K562 (cell line): ENCODE data around the gene EIF4E. TPM values are rescaled to one million over a fixed set of nuclear protein-coding genes. Genes with fewer than 3 reads are reported as not detected.
A peak's percentile ranks its signal among the peaks of the same experiment; 100 is the strongest.

Source experiments
- ATAC-seq: fragments of 200-7000 bp; cut with Tn5 transposase; 3 replicates; pipeline ENCODE4 v1.9.1; 2020; ENCODE audit warnings: moderate library complexity
- BruUV-seq: library from RNA; stranded (reverse); fragments of 400-500 nt; replicated peaks from 2 replicates; lab custom pipeline; 2021; lab: Mats Ljungman, UMichigan
- CTCF ChIA-PET: fragments of 300-600 bp; formaldehyde crosslinking; extraction: SDS; loops from one replicate; lab custom pipeline; 2021; ENCODE audit warnings: low intra/inter-chr PET ratio; lab: Yijun Ruan, JAX
- POLR2A ChIA-PET: fragments of 300-600, 350-650 bp; sonication (Branson Sonifier 250); formaldehyde crosslinking; extraction: SDS; loops from one replicate; lab custom pipeline; 2021; ENCODE audit warnings: antibody characterized with exemption, inconsistent platforms; lab: Yijun Ruan, JAX
- DNase-seq, 4 experiments: peaks; one replicate each; pipeline versions ENCODE4 v3.0.0 to v3.0.0-alpha.2; 2011 to 2018; ENCODE audit warnings: low spot score in 3 of 4, mixed read lengths in 3 of 4; ENCODE audit errors: extremely low read depth in 1 of 4
- FAIRE-seq: peaks from 2 replicates; lab custom pipeline; 2011; peaks lifted over from hg19 to GRCh38; lab: Jason Lieb, UNC
- H2AFZ ChIP-seq: 2 replicates; pipeline ENCODE4 v1.6.0; 2011; ENCODE audit warnings: low read depth, low read length, control low read depth, inconsistent platforms
- H3K27ac ChIP-seq: fragments of 200-600 bp; 3 replicates; pipeline ENCODE4 v1.8.0; 2011; ENCODE audit warnings: low read depth, mild to moderate bottlenecking, control low read depth, inconsistent platforms, low read length, moderate library complexity, mixed read lengths; ENCODE audit errors: extremely low read depth
- H3K27me3 ChIP-seq, 2 experiments: fragments of 300-600 bp in 1 of 2; 2 replicates in 1 of 2; 3 replicates in 1 of 2; pipeline versions ENCODE4 v1.6.0 to v1.8.0; 2011; ENCODE audit warnings: inconsistent platforms in 2 of 2, low read length in 2 of 2, mild to moderate bottlenecking in 1 of 2, mixed read lengths in 1 of 2, moderate library complexity in 1 of 2; ENCODE audit not compliant: control insufficient read depth in 2 of 2, insufficient read depth in 2 of 2
- H3K36me3 ChIP-seq: fragments of 300-600 bp; 3 replicates; pipeline ENCODE4 v1.8.0; 2011; ENCODE audit warnings: mild to moderate bottlenecking, low read length, inconsistent platforms; ENCODE audit not compliant: control insufficient read depth, insufficient read depth
- H3K4me1 ChIP-seq, 2 experiments: fragments of 200-600 bp in 1 of 2; replicated peaks in 1 of 2; 2 replicates in 1 of 2; 3 replicates in 1 of 2; pipeline versions ENCODE4 v1.5.1 to v1.8.0; 2011; ENCODE audit warnings: inconsistent platforms in 2 of 2, low read length in 2 of 2, mild to moderate bottlenecking in 1 of 2, mixed read lengths in 1 of 2, moderate library complexity in 1 of 2; ENCODE audit not compliant: control insufficient read depth in 2 of 2, insufficient read depth in 2 of 2
- H3K4me2 ChIP-seq: 2 replicates; pipeline ENCODE4 v1.6.1; 2011; ENCODE audit warnings: low read length, control low read depth, inconsistent platforms, mixed read lengths; ENCODE audit not compliant: insufficient read depth
- H3K4me3 ChIP-seq: fragments of 200-600 bp; sonication (generic), shearing (Covaris generic); 2 replicates; pipeline ENCODE4 v1.5.1; 2016; ENCODE audit warnings: control low read depth, inconsistent platforms
- H3K79me2 ChIP-seq: fragments of 200-600 bp; 3 replicates; pipeline ENCODE4 v1.8.0; 2011; ENCODE audit warnings: low read length, inconsistent platforms; ENCODE audit not compliant: control insufficient read depth, insufficient read depth
- H3K9ac ChIP-seq, 2 experiments: 2 replicates each; pipeline versions ENCODE4 v1.6.0 to v1.6.1; 2011; ENCODE audit warnings: low read depth in 2 of 2, low read length in 2 of 2, control low read depth in 1 of 2, inconsistent platforms in 1 of 2, mild to moderate bottlenecking in 1 of 2, mixed read lengths in 1 of 2; ENCODE audit not compliant: insufficient read depth in 1 of 2
- H3K9me1 ChIP-seq: one replicate; pipeline ENCODE4 v1.6.0; 2011; ENCODE audit warnings: inconsistent platforms, mild to moderate bottlenecking, low read length, moderate library complexity; ENCODE audit not compliant: control insufficient read depth, insufficient read depth
- H3K9me3 ChIP-seq: replicated peaks from 2 replicates; pipeline ENCODE4 v1.5.1; 2011; ENCODE audit warnings: low read depth, low read length, inconsistent platforms; ENCODE audit not compliant: control insufficient read depth, insufficient read depth
- H4K20me1 ChIP-seq: replicated peaks from 2 replicates; pipeline ENCODE4 v1.6.1; 2011; ENCODE audit warnings: low read length, inconsistent platforms, mixed read lengths; ENCODE audit not compliant: control insufficient read depth, insufficient read depth
- ADNP ChIP-seq: fragments of 200-800 bp; sonication (Bioruptor generic); IDR thresholded peaks from 2 replicates; pipeline ENCODE4 v1.6.1; 2016; ENCODE audit warnings: missing genetic modification characterization, missing compliant biosample characterization
- C11orf30 ChIP-seq: fragments of 450-650 bp; IDR thresholded peaks from 2 replicates; pipeline ENCODE4 v1.6.1; 2016; ENCODE audit warnings: low read depth, mild to moderate bottlenecking
- CBFA2T2 ChIP-seq: fragments of 450-650 bp; conservative IDR thresholded peaks from 2 replicates; pipeline ENCODE4 v1.6.1; 2017; ENCODE audit warnings: mild to moderate bottlenecking
- CBX1 ChIP-seq: sonication (generic); IDR thresholded peaks from 2 replicates; pipeline ENCODE4 v1.6.1; 2016; ENCODE audit warnings: antibody characterized with exemption, low read depth, mild to moderate bottlenecking
- CEBPB ChIP-seq: fragments of 450-650 bp; IDR thresholded peaks from 2 replicates; pipeline ENCODE4 v1.6.1; 2016; ENCODE audit warnings: missing genetic modification characterization, missing compliant biosample characterization
- FOXM1 ChIP-seq, 2 experiments: fragments of 450-650 bp in 1 of 2; sonication (generic) in 1 of 2; formaldehyde crosslinking in 1 of 2; IDR thresholded peaks; 2 replicates each; pipeline versions ENCODE4 v1.6.1 to v1.9.0; 2017 to 2022; ENCODE audit warnings: low read depth in 2 of 2, mild to moderate bottlenecking in 2 of 2, missing genetic modification reagents in 1 of 2, moderate library complexity in 1 of 2
- GABPA ChIP-seq: fragments of 200-800 bp; sonication (Bioruptor generic); conservative IDR thresholded peaks from 2 replicates; pipeline ENCODE4 v1.6.1; 2016; ENCODE audit warnings: low read depth, missing genetic modification characterization, missing compliant biosample characterization
- HNRNPLL ChIP-seq: fragments of 200-400 bp; formaldehyde crosslinking; IDR thresholded peaks from 2 replicates; pipeline ENCODE4 v1.6.1; 2017; ENCODE audit warnings: low read length, low read depth, mild to moderate bottlenecking; ENCODE audit not compliant: poor library complexity, severe bottlenecking
- HNRNPUL1 ChIP-seq: fragments of 200-400 bp; formaldehyde crosslinking; IDR thresholded peaks from 2 replicates; pipeline ENCODE4 v1.6.1; 2017; ENCODE audit warnings: low read length
- KLF13 ChIP-seq: fragments of 450-650 bp; IDR thresholded peaks from 2 replicates; pipeline ENCODE4 v1.6.1; 2016; ENCODE audit warnings: missing genetic modification characterization, low read depth, mild to moderate bottlenecking, missing compliant biosample characterization, moderate library complexity, borderline replicate concordance
- LEF1 ChIP-seq: fragments of 450-650 bp; IDR thresholded peaks from 2 replicates; pipeline ENCODE4 v1.6.1; 2016; ENCODE audit warnings: mild to moderate bottlenecking
- MAFG ChIP-seq: fragments of 450-650 bp; conservative IDR thresholded peaks from 2 replicates; pipeline ENCODE4 v1.6.1; 2016; ENCODE audit warnings: missing genetic modification characterization, missing compliant biosample characterization
- MED1 ChIP-seq: sonication (generic); formaldehyde crosslinking; IDR thresholded peaks from 2 replicates; pipeline ENCODE4 v1.8.1; 2023; ENCODE audit warnings: missing genetic modification reagents, borderline replicate concordance
- RBFOX2 ChIP-seq: fragments of 200-400 bp; formaldehyde crosslinking; IDR thresholded peaks from 2 replicates; pipeline ENCODE4 v1.6.1; 2017; ENCODE audit warnings: low read depth, mild to moderate bottlenecking, low read length, moderate library complexity
- SREBF1 ChIP-seq: fragments of 150-350 bp; IDR thresholded peaks from 2 replicates; pipeline ENCODE4 v1.6.1; 2014; ENCODE audit warnings: antibody characterized with exemption, low read depth, low read length, borderline replicate concordance
- TCF7L2 ChIP-seq: fragments of 150-350 bp; IDR thresholded peaks from 2 replicates; pipeline ENCODE4 v1.6.1; 2016; ENCODE audit warnings: low read depth, mild to moderate bottlenecking, low read length, moderate library complexity
- U2AF2 ChIP-seq: fragments of 200-400 bp; formaldehyde crosslinking; optimal IDR thresholded peaks from 2 replicates; pipeline ENCODE3; 2017; ENCODE audit warnings: low read depth, mild to moderate bottlenecking, low read length
- ZNF316 ChIP-seq: fragments of 450-650 bp; IDR thresholded peaks from 2 replicates; pipeline ENCODE4 v1.6.1; 2016
- ZNF384 ChIP-seq: IDR thresholded peaks from 2 replicates; pipeline ENCODE4 v1.6.1; 2012; ENCODE audit warnings: low read depth, low read length, improper control_type of control experiment
- ZNF586 ChIP-seq: fragments of 450-650 bp; formaldehyde crosslinking; conservative IDR thresholded peaks from 2 replicates; pipeline ENCODE4 v1.4.0; 2020; ENCODE audit warnings: mild to moderate bottlenecking, moderate library complexity
- WGBS: fragments of 100-300 bp; shearing (Covaris generic); methylation state at CpG from one replicate; pipeline ENCODE4 v1.1.6; 2016; ENCODE audit warnings: low coverage, mixed read lengths; ENCODE audit not compliant: insufficient coverage; ENCODE audit errors: missing lambda C conversion rate; 5-methylcytosine and 5-hydroxymethylcytosine counted together
- in situ Hi-C: fragments of 300-500 bp; cut with MboI; formaldehyde crosslinking; loops from 4 replicates; pipeline ENCODE4 v1.15.0; 2018; ENCODE audit warnings: inconsistent platforms, mixed read lengths
- intact Hi-C: fragments of 100-400 bp; cut with micrococcal nuclease; formaldehyde crosslinking; loops from 2 replicates; pipeline ENCODE4 v1.14.2; 2022
- polyA plus RNA-seq, 8 experiments: library from polyadenylated mRNA; depleted of rRNA in 4 of 8; stranded (reverse) in 5 of 8; unstranded in 3 of 8; fragments of >200 nt; fragmentation: Nextera tagmentation in 2 of 8; fragmentation: Illumina TruSeq in 1 of 8; extraction: Ambion mirVana in 2 of 8; extraction: Trizol in 1 of 8; gene quantifications; 2 replicates each; pipeline versions ENCODE4 v1.2.1 to v1.2.3, GENCODE V29; 2011 to 2014; ENCODE audit warnings: inconsistent platforms in 1 of 8, missing spikeins in 1 of 8
- total RNA-seq, 7 experiments: library from RNA; depleted of rRNA in 6 of 7; stranded (reverse); fragments of >200 nt in 6 of 7; fragmentation: Illumina TruSeq in 2 of 7; extraction: Trizol in 2 of 7; gene quantifications; 2 replicates each; pipeline versions ENCODE4 v1.2.1 to v1.2.3, GENCODE V29; 2011 to 2021; ENCODE audit warnings: low replicate concordance in 1 of 7
- TF ChIP-seq, protein P1 (sequence below): sonication (generic); formaldehyde crosslinking; IDR thresholded peaks from 2 replicates; pipeline ENCODE4 v1.9.0; 2022; ENCODE audit warnings: mild to moderate bottlenecking, missing genetic modification reagents
- TF ChIP-seq, protein P2 (sequence below), 2 experiments: IDR thresholded peaks in 1 of 2; conservative IDR thresholded peaks in 1 of 2; 2 replicates each; pipeline ENCODE4 v1.6.1; 2016; ENCODE audit warnings: low read depth in 2 of 2, mild to moderate bottlenecking in 1 of 2, missing compliant biosample characterization in 1 of 2, missing genetic modification characterization in 1 of 2, moderate library complexity in 1 of 2

EIF4E gene
- total and polyA plus RNA-seq, 9 of the 15 experiments (the other 6 are each of a cell fraction or from before 2014, with no cell fraction given), result 164 to 489 (median 179) TPM

DNA sequence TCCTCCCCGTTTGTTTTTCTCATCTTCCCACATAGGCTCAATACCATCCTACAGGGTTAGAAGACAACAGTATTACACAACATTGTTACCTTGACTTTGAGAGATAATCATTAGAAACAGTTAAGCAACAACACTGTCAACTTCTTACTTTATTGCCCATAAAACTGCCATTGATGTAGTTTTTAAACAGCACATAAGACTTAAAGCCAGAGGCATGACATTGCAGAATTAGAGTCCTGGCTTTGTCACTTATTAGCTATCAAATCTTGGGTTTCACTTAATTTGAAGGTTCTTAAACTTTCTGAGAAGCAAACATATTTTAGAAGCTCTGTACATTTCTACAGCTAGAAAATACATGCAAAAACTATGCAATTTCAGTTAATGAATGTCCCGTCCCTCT, 41.8 kb downstream of the EIF4E start:
- Histone ChIP-seq H3K27ac (no peak overlapping the region), H3K9me1 (no peaks in the 10 kb centered on the region), H2AFZ (no peak overlapping the region), H3K36me3 (peaks cover 88% of the 10 kb centered on the region), H3K9ac (no peak overlapping the region), H3K4me2 (no peak overlapping the region), H3K79me2 (peaks cover 57% of the 10 kb centered on the region), H4K20me1 (0 out of 2 replicates have a peak, but pooled peaks cover 5% of the 10 kb centered on the region), H3K4me1 (peaks cover 4% of the 10 kb centered on the region in 2 experiments; a peak in 4 of 5 replicates), H3K9me3 (no peaks in the 10 kb centered on the region), H3K4me3 (no peak overlapping the region), H3K27me3 (no peaks in the 10 kb centered on the region)
- CTCF ChIA-PET, result no interaction called here
- ATAC-seq (no peak), DNase-seq (no peak), FAIRE-seq (no peak)
- no TSS peak for BruUV-seq
- WGBS, result 92% methylated on average over 2 of the region's 2 CpGs
- in situ Hi-C loops (no loop called here), intact Hi-C loops (no loop called here)
- POLR2A ChIA-PET, result no interaction called here
- TF ChIP-seq TCF7L2 (no peak), ADNP (tag) (no peak), RBFOX2 (no peak), CEBPB (tag) (peak; percentile 64), ZNF384 (no peak), SREBF1 (no peak), CBX1 (no peak), MED1 (no peak), LEF1 (no peak), CBFA2T2 (no peak), U2AF2 (no peak), ZNF316 (peak; percentile 53; the same call in 1 of the 2 replicates), MAFG (peak; percentile 64), GABPA (tag) (no peak), ZNF586 (CRISPR knock-in tag) (no peak), HNRNPLL (no peak), C11orf30 (peak; percentile 12; the same call in 1 of the 2 replicates), KLF13 (no peak), HNRNPUL1 (no peak), FOXM1 (IDR thresholded peaks at IDR 0.05; ENCODE audit: low read depth) (no peak), FOXM1 (CRISPR knock-in tag; IDR thresholded peaks at IDR 0.05; ENCODE audit: low read depth) (no peak)
- TF ChIP-seq, protein P1, sequence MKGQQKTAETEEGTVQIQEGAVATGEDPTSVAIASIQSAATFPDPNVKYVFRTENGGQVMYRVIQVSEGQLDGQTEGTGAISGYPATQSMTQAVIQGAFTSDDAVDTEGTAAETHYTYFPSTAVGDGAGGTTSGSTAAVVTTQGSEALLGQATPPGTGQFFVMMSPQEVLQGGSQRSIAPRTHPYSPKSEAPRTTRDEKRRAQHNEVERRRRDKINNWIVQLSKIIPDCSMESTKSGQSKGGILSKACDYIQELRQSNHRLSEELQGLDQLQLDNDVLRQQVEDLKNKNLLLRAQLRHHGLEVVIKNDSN (CRISPR knock-in tag), result no peak
- TF ChIP-seq, protein P2, sequence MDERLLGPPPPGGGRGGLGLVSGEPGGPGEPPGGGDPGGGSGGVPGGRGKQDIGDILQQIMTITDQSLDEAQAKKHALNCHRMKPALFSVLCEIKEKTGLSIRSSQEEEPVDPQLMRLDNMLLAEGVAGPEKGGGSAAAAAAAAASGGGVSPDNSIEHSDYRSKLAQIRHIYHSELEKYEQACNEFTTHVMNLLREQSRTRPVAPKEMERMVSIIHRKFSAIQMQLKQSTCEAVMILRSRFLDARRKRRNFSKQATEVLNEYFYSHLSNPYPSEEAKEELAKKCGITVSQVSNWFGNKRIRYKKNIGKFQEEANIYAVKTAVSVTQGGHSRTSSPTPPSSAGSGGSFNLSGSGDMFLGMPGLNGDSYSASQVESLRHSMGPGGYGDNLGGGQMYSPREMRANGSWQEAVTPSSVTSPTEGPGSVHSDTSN (CRISPR knock-in tag; IDR thresholded peaks at IDR 0.05; ENCODE audit: low read depth), result no peak
- TF ChIP-seq, protein P2 (tag; conservative IDR thresholded peaks at IDR 0.05; ENCODE audit: low read depth), result peak; percentile 67
